ENCODE measurements around the gene RNF14. TPM values are rescaled to one million over a fixed set of nuclear protein-coding genes. Genes with fewer than 3 reads are reported as not detected.
A peak's percentile ranks its signal among the peaks of the same experiment; 100 is the strongest.

Gene RNF14
- total RNA-seq, 1 experiment from 2014 or later, result 29.7 TPM

GRCh38 chr5:141969783-141970771 is 1.2 kb downstream of the RNF14 start:
- BruUV-seq (replicated peaks), result no TSS peak
- H3F3A ChIP-seq (ENCODE audit: insufficient read depth, low read depth), result peaks cover 42% of the 10 kb centered on the region
- TF ChIP-seq EZH2 (IDR thresholded peaks at IDR 0.05; ENCODE audit: low read depth) (no peak), CTCF (conservative IDR thresholded peaks at IDR 0.05) (no peak)
- intact Hi-C loops (cut with micrococcal nuclease; ENCODE audit: unreplicated experiment), result loop anchor here (2.0 to 10.0 kb wide), 3 partner anchors 43 to 375 kb away; partner anchors contain the start of gene GNPDA1
- H3K36me3 ChIP-seq (ENCODE audit: low read depth), result peaks cover 9% of the 10 kb centered on the region; the same call in 1 of the 2 replicates
- peak overlapping the region; percentile 96 for H2AFZ ChIP-seq
- peak overlapping the region; percentile 74 for H3K4me3 ChIP-seq
- peak overlapping the region; percentile 80 for H3K4me2 ChIP-seq
- POLR2A ChIA-PET (ENCODE audit: unreplicated experiment), result interaction anchor here (0.6 to 1.3 kb wide), 5 partner anchors 9 to 277 kb away, joined by 3 to 14 read pairs (median 4); partner anchors contain the start of gene DELE1
- H3K79me2 ChIP-seq (ENCODE audit: low read depth), result peaks cover 21% of the 10 kb centered on the region
- H3K4me1 ChIP-seq (replicated peaks; ENCODE audit: insufficient read depth), result peaks cover 20% of the 10 kb centered on the region
- H3K27ac ChIP-seq, result peak overlapping the region; percentile 77
- DNase-seq, result no peak
- H3K9me3 ChIP-seq (ENCODE audit: insufficient read depth, low read depth), result peaks cover 4% of the 10 kb centered on the region; the same call in 1 of the 2 replicates
- no peaks in the 10 kb centered on the region for H3K9me2 ChIP-seq (ENCODE audit: insufficient read depth)
- no peaks in the 10 kb centered on the region for H4K20me1 ChIP-seq (ENCODE audit: insufficient read depth)
- no peaks in the 10 kb centered on the region for H3K27me3 ChIP-seq (ENCODE audit: insufficient read depth, low read depth)
- CTCF ChIA-PET, result interaction anchor here (0.5 to 1.9 kb wide), 6 partner anchors 9 to 378 kb away, joined by 3 to 13 read pairs (median 4); no protein-coding TSS in a partner anchor

GRCh38 chr5:141973871-141974595 is 5.1 kb downstream of the RNF14 start:
- Histone ChIP-seq H3K27ac (no peak overlapping the region), H3K4me1 (replicated peaks; ENCODE audit: insufficient read depth) (peaks cover 15% of the 10 kb centered on the region), H3K27me3 (ENCODE audit: insufficient read depth, low read depth) (no peaks in the 10 kb centered on the region), H3K79me2 (ENCODE audit: low read depth) (peaks cover 21% of the 10 kb centered on the region), H3K9me3 (ENCODE audit: insufficient read depth, low read depth) (peaks cover 4% of the 10 kb centered on the region; the same call in 1 of the 2 replicates), H4K20me1 (ENCODE audit: insufficient read depth) (no peaks in the 10 kb centered on the region), H2AFZ (no peak overlapping the region), H3K9me2 (ENCODE audit: insufficient read depth) (no peaks in the 10 kb centered on the region), H3K36me3 (ENCODE audit: low read depth) (peaks cover 17% of the 10 kb centered on the region; the same call in 1 of the 2 replicates), H3K4me3 (no peak overlapping the region), H3K4me2 (no peak overlapping the region), H3F3A (ENCODE audit: insufficient read depth, low read depth) (peaks cover 25% of the 10 kb centered on the region)
- no peak for DNase-seq
- TF ChIP-seq EZH2 (IDR thresholded peaks at IDR 0.05; ENCODE audit: low read depth) (no peak), CTCF (conservative IDR thresholded peaks at IDR 0.05) (no peak)
- no TSS peak for BruUV-seq (replicated peaks)
- POLR2A ChIA-PET (ENCODE audit: unreplicated experiment), result no interaction called here
- intact Hi-C loops (cut with micrococcal nuclease; ENCODE audit: unreplicated experiment), result no loop called here
- CTCF ChIA-PET, result no interaction called here

DNA sequence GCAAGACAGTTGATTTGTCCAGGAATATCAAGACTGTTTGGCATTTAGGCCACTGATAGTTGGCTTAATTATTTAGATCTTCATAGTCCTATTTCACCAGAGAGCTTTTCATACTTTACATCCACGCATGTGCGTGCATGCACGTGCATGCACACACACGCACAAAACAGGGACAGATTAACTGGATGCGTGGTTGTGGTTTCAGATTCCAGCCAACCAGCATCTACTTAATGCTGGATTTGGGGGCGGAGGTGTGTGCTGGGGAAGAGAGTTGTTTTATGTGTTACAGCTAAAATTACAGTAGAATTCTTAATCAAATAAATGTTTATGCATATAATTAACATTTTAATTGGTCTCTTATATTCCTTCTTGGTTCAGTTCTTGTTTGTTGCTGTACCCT is 7.3 kb downstream of the RNF14 start:
- TF ChIP-seq CTCF (conservative IDR thresholded peaks at IDR 0.05) (no peak), EZH2 (IDR thresholded peaks at IDR 0.05; ENCODE audit: low read depth) (no peak)
- Histone ChIP-seq H3K79me2 (ENCODE audit: low read depth) (peaks cover 6% of the 10 kb centered on the region), H3K4me2 (no peak overlapping the region), H3K4me1 (replicated peaks; ENCODE audit: insufficient read depth) (0 out of 2 replicates have a peak, but pooled peaks cover under 1% of the 10 kb centered on the region), H3K4me3 (no peak overlapping the region), H3K27me3 (ENCODE audit: insufficient read depth, low read depth) (no peaks in the 10 kb centered on the region), H4K20me1 (ENCODE audit: insufficient read depth) (no peaks in the 10 kb centered on the region), H3F3A (ENCODE audit: insufficient read depth, low read depth) (peaks cover 4% of the 10 kb centered on the region; the same call in 1 of the 2 replicates), H3K9me3 (ENCODE audit: insufficient read depth, low read depth) (peaks cover 4% of the 10 kb centered on the region; the same call in 1 of the 2 replicates), H3K9me2 (ENCODE audit: insufficient read depth) (no peaks in the 10 kb centered on the region), H3K36me3 (ENCODE audit: low read depth) (peaks cover 17% of the 10 kb centered on the region; the same call in 1 of the 2 replicates), H3K27ac (no peak overlapping the region), H2AFZ (no peak overlapping the region)
- no peak for DNase-seq
- BruUV-seq (replicated peaks), result no TSS peak
- ChIA-PET POLR2A (ENCODE audit: unreplicated experiment) (interaction anchor here (0.6 kb wide), 1 partner anchor 14 kb away, joined by 7 read pairs; no protein-coding TSS in a partner anchor), CTCF (interaction anchor here (0.6 to 0.7 kb wide), 3 partner anchors 59 to 191 kb away, joined by 3 read pairs; no protein-coding TSS in a partner anchor)
- intact Hi-C loops (cut with micrococcal nuclease; ENCODE audit: unreplicated experiment), result no loop called here
